Measurements from ENCODE around the gene MYOM3.

GRCh38 chr1:24009406-24009805 is 102.5 kb downstream of the MYOM3 start:
- TF ChIP-seq, protein P1, sequence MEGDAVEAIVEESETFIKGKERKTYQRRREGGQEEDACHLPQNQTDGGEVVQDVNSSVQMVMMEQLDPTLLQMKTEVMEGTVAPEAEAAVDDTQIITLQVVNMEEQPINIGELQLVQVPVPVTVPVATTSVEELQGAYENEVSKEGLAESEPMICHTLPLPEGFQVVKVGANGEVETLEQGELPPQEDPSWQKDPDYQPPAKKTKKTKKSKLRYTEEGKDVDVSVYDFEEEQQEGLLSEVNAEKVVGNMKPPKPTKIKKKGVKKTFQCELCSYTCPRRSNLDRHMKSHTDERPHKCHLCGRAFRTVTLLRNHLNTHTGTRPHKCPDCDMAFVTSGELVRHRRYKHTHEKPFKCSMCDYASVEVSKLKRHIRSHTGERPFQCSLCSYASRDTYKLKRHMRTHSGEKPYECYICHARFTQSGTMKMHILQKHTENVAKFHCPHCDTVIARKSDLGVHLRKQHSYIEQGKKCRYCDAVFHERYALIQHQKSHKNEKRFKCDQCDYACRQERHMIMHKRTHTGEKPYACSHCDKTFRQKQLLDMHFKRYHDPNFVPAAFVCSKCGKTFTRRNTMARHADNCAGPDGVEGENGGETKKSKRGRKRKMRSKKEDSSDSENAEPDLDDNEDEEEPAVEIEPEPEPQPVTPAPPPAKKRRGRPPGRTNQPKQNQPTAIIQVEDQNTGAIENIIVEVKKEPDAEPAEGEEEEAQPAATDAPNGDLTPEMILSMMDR (conservative IDR thresholded peaks at IDR 0.05; ENCODE audit: low read depth, low read length) = no peak
- no peak for TF ChIP-seq EZH2 (IDR thresholded peaks at IDR 0.05; ENCODE audit: borderline replicate concordance, low read depth, low read length, poor library complexity, severe bottlenecking)

Measured in A673 (cell line).